Cerebellar nuclear complex (tissue), 1 donor: ENCODE data around the gene RDH11.
A peak's percentile ranks its signal among the peaks of the same experiment; 100 is the strongest.
"Not testable (repeated sequence)": the region's sequence is repeated elsewhere in the genome, so short reads cannot be mapped to it uniquely, and the experiment has no call there.

ENCODE experiments used
- DNase-seq, 2 experiments: peaks; one replicate each; lab custom pipeline; 2025; lab: John Stamatoyannopoulos, UW

Gene RDH11

GRCh38 chr14:67704484-67705089, 9.0 kb upstream of the RDH11 start:
- DNase-seq = no peak

DNA sequence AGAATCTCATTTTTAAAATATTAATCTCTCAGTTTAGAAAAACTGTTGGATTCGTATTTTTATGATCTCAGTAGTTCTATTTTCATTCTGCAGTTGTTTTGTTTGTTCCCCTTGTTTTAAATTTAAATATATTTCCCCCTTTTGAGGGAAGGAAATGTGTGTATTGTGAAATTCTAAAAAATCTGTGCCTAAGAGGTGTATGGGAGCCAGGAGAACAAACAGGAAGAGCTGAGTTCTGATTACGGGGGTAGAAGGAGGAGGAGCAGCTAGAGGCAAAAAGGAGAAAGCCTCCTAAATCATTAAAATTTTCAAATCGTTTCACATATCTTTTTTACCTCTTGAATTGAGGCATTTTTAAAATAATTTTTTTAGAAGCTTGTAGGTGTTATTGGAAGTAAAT, 8.4 kb upstream of the RDH11 start:
- no peak for DNase-seq

DNA sequence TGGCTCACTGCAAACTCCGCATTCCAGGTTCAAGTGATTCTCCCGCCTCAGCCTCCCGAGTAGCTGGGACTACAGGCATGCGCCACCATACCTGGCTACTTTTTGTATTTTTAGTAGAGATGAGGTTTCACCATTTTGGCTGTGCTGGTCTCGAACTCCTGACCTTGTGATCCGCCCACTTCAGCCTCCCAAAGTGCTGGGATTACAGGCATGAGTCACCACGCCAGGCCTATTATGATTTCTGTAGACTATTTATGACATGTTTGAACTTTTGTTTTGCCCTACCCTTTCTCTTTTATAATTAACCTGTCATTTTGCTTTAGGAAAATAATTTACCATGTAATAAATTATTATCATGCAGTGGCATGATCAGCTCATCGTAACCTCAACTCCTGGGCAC, 5.9 kb upstream of the RDH11 start, which contains the start of gene RDH12:
Gene RDH12, plus strand, starts transcription at position 395 of the 400 bp plus-strand sequence. CDS start 20,757 bp downstream, outside the sequence.
- DNase-seq = not testable (repeated sequence)

GRCh38 chr14:67698179-67698578, 2.6 kb upstream of the RDH11 start:
- DNase-seq = no peak

DNA sequence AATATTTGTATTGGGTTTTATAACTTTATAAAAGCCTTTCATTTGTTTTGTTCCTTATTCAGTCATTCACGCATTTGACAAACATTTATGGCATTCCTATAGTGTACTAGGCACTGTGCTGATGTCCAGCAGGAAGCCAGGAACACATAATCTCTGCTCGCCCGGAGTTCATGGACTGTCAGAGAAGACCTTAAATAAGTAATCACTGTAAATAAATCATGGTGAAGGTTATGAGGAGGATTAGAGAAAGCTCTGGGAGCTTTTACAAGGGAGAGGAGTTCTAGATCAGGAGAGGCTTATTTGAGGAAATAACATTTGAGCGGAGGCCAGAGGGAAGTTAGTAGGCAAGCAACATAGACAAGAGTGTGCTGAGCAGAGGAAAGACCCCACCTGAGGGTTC, 1.4 kb upstream of the RDH11 start:
- no peak for DNase-seq

GRCh38 chr14:67694791-67695393, 672 bp downstream of the RDH11 start:
- no peak for DNase-seq

DNA sequence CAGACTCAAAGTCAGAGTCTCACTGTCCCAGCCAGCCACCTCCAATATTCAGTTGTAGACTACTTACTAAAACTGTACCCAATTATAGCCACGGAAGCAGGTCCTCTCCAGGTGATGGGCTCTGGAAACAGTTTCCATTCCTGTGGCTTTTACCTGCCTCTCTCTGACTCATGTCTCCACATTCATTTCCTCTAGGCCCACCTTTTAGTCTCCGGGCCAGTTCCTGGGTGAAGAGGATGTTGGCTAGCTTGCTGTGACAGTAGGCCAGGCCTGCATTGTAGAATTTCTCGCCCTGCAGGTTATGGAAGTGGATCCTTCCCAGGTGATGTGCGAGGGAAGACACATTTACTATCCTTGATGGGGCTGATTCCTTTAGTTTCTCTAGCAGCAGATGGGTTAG, 5.6 kb downstream of the RDH11 start:
- no peak for DNase-seq

DNA sequence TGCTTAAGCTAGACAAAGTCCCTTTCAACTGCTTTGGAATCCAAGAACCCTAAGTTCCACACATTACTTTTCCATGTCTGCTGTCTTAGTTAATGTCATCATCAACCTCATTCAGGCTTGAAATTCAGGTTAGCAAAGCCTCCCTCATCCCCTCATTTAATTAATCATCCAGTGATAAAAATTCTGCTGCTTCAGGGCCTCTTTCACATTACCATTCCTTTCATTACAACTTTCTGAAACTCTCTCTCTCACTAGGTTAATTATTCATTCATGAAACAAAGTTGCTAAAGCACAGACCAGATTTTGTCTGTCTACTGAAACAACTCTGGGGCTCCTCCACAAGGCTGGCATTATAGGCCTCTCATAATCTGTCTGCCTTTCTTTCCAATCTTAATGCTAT, 11.7 kb downstream of the RDH11 start:
- DNase-seq = no peak

GRCh38 chr14:67680941-67681340, 14.6 kb downstream of the RDH11 start:
- no peak for DNase-seq

DNA sequence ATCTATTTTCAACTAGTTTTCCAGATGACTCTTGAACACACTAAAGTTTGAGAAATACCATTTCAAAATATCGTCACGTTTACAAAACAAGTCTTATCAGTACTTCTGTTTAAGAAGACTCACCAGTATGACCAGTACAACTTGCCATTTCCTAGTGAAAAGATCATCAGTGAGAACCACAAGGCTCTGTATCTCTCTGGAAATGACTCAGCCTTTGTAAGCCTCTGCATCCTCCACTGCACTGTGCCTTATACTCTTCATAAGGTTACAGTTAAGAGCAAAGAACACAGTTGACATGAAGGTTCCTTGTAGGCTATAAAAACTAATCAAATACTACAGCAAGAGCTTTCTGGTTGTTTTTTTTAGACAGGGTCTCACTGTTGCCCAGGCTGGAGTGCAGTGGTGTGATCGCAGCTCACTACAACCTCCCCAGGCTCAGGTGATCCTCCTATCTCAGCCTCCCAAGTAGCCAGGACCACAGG, 15.4 kb downstream of the RDH11 start:
- DNase-seq = no peak

- DNase-seq = no peak
Measured at GRCh38 chr14:67679006-67679405, 16.6 kb downstream of the RDH11 start.

- DNase-seq = no peak
Measured at GRCh38 chr14:67675219-67675582, 20.4 kb downstream of the RDH11 start.

GRCh38 chr14:67674480-67675218, 20.9 kb downstream of the RDH11 start, which contains the start of gene VTI1B:
TSS of gene VTI1B (minus strand) at chr14:67674632. CDS start at chr14:67674489, 143 bp downstream.
- peak in 1 of 2 experiments; percentile 25 for DNase-seq

GRCh38 chr14:67674139-67674479, 21.5 kb downstream of the RDH11 start:
- no peak for DNase-seq

DNA sequence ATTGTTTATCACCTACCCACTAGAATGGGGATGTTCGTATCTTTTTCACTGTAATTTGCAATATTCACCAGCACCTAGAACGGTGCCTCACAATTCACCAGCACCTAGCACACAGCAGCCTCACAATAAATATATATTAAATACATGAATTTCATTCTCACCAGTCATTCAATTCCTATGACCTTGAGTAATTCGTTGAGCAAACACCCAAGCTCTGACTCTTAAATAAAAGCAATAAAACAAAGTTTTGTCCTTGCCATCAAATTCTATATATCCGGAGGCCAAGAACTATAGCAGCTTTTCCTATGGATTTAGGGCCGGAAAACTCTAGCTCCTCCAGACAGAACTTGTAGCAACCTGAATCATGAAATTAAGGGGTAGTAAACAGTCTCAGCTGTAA, 22.1 kb downstream of the RDH11 start:
- no peak for DNase-seq

DNA sequence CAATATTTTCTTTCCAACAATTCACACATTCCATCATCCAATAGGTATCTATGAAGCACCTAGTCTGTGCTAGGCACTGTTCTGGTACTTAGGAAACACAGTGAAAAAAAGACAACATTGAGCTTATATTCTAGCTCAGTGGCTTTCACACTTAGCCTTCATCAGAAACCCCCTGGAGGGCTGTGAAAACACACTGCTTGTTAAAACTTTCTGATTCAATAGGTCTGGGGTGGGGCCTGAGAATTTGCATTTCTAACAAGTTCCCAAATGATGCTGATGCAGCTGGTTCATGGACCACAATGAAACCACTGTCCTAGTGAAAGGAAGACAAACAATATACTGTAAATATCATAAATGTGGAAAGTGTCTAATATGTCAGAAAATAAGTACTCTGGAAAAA, 27.0 kb downstream of the RDH11 start:
- no peak for DNase-seq

DNA sequence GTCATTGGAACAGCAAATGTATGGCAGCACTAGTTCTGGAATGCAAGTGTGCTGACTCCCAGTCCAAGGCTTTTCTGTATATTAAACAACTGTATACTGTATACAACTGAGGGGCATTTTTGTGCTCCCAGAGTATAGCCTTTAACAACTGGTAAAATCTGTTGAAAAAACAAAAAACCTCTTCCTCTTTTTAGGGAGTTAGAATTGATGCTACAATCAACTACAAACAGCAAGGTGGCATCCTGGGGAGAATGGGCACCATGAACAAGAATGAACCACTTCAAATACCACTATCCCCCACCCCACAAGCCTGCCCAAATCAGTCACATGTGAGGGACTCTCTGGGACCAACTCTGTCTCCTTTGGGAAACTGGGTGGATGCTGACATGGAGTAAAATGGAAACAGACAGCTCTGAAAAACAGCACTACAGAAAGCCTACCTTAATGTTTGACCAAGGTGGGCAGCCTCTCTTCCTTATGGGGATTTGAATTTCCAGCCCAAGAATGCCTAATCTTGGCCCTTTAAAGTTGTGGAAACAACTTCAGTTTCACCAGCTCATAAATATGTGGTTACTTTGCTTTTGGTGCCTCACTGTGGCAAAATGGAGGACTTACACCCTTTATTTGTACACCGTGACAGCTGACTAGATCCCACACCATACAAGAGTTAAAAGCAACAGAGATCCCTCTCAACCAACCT, 28.7 kb downstream of the RDH11 start:
- no peak for DNase-seq

- no peak for DNase-seq
Measured at GRCh38 chr14:67665868-67666267, 29.7 kb downstream of the RDH11 start.

DNA sequence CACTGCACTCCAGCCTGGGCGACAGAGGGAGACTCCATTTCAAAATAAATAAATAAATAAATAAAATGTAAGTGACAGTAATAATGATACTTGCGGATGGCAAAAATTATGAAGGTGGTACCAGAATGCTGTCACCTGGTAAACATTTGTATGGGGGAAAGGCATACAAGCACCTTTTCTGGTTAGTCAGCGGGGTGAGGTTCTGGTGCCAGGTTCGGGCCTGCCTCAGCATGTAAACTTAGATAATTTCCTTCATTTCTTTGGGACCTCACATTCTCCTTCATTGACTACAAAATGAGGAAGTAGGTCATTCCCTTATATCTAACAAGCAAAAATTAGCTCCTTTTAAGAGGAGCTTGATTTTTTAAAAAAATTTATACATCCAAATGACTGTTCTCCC, 31.9 kb downstream of the RDH11 start:
- no peak for DNase-seq

GRCh38 chr14:67653651-67654280, 41.8 kb downstream of the RDH11 start:
- no peak for DNase-seq

DNA sequence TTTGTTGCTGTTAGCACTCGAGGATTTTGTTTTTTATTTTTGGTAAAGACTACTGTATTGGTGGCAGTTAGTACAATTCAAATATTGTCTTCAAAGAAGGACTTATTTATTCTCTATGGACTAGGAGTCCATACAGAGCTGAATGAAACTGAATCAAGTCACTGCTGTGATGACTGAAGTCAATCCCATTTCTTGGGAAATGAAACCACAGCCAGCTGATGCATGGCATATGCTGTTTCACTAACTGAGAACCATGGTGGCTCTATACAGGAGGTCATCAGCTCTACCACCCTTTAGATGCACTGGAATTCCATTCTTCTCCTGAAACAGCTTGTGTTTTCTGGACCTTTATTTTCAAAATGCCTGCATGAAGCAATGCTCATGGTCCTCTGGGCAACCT, 43.4 kb downstream of the RDH11 start:
- DNase-seq = no peak

DNA sequence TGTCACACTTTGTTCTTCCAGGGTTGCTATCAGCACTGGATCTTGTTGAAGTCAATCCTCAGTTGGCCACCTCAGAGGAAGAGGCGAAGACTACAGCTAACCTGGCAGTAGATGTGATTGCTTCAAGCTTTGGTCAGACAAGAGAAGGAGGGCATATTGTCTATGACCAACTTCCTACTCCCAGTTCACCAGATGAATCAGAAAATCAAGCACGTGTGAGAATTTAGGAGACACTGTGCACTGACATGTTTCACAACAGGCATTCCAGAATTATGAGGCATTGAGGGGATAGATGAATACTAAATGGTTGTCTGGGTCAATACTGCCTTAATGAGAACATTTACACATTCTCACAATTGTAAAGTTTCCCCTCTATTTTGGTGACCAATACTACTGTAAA, 44.9 kb downstream of the RDH11 start:
- DNase-seq = no peak
